GM21447 (cell line): ENCODE measurements around the gene VGLL4.

Source experiments
- ATAC-seq: cut with Tn5 transposase; IDR thresholded peaks from one replicate; pipeline ENCODE4 v1.9.1; 2021; ENCODE audit not compliant: unreplicated experiment

The VGLL4 gene

DNA sequence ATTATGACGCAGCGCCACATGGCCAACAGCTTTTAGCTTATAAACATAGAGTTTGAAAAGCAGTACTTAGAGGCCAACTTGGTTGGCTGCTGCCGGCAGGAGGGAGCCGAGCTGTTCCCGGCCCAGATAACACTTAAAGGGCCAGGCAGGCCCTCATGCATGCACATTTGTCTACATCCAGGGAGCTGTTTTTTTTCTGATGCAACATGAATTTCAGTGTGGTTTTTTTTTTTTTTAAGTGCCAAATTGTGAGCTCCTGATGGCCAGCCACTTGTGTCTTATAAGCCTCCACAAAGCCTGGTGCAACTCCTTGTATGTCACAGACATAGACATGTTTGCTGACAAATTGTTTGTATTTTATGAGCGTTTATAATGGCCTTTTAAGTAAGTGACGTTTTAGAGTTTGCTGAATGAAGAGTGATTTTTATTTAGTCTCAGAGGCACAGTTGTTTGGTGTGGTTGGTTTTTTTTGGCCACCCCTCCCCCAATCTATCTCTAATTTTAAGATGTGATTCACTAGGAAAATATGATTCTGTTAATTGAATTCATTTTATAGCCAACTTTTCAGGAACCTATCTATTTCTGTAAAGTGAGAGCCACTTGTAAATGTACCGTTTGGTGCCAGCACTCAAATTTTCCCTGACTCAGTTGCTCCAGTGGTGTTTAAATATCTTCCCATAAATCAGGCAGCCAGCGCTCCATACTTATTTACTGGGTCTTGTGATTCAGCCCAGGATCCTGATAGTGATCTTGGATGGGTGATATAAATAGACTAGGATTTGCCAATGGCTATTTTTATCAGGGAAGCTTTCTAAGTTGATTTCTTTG is 134.3 kb downstream of the VGLL4 start:
- ATAC-seq: no peak

DNA sequence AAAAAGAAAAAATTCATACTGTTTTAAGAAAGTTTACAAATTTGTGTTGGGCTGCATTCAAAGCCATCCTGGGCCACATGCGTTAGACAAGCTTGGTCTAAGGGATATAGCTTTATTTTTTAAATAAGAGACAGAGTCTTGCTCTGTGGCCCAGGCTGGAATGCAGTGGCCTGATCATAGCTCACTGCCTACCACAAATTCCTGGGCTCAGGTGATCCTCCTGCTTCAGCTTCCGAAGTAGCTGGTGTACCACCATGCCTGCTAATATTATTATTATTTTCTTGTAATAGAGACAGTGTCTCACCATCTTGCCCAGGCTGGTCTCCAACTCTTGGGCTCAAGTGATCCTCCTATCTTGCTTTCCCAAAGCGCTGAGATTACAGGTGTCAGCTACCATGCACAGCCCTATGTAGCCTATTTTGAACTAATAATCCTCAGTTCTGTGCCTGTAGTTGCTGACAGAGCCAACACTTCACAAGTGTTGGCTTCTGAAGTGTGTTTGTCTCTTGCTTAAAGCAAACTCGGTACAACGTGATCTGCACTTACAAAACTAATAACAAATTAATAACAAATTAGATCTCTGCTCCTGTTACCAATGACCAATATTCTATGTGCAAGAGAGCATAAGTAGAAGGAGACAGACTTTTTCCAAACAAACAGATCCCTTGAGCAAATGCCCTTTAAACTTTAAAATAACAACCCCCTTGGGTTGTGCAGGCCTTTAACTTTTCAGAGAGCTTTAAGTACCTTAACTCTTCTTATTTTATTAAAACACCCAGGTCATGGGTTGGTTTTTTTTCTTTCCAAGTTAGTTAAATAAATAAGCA is 135.2 kb downstream of the VGLL4 start:
- no peak for ATAC-seq

DNA sequence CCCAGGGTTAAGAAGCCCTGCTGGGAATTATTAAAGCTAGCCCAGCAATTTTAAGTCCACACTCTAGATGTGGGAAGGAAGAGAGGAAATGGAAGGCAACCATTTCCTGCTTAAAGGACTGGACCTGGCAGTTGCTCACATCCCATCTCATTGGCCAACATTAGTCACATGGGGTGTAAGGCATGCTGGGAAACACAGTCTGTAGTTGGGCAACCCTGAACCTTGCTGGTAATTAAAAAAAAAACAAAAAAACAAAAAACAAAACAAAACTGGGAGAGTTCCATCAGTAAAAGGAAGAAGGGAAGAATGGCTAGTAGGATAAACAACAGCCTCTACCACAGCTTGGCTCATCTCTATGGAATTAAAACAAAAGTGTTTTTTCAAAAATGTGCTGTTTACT is 136.0 kb downstream of the VGLL4 start:
- no peak for ATAC-seq
